HG03064 (cell line): ENCODE measurements around the gene PREB.

Experiments used
- ATAC-seq: cut with Tn5 transposase; IDR thresholded peaks from one replicate; pipeline ENCODE4 v1.9.1; 2021; ENCODE audit warnings: low read depth; ENCODE audit not compliant: unreplicated experiment

Gene PREB

DNA sequence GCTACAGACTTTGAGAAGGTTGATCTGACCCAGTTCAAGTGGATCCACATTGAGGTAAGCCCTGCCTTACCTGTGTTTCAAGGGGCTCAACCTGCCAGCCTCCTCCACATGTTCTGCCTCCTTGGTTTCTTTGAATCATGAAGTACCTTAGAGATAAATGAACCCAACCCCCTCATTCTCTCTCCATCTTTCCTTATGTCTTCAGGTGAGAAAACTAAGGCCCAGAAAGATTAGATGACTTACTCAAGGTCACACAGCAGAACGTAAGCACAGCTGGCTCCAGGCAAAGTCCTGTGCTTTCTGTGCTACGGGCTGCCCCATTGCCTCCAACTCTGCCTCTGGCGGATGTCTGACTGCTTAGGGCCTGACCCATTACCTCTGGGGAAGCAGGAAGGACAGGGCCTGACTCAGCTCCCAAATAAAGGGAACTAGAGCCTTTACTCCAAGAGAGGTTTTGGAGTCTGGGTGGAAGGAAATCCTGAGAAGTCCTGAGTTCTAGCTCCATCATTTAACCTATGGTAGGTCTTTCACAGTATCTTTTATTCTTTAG, 37.6 kb downstream of the PREB start:
- ATAC-seq, result no peak

DNA sequence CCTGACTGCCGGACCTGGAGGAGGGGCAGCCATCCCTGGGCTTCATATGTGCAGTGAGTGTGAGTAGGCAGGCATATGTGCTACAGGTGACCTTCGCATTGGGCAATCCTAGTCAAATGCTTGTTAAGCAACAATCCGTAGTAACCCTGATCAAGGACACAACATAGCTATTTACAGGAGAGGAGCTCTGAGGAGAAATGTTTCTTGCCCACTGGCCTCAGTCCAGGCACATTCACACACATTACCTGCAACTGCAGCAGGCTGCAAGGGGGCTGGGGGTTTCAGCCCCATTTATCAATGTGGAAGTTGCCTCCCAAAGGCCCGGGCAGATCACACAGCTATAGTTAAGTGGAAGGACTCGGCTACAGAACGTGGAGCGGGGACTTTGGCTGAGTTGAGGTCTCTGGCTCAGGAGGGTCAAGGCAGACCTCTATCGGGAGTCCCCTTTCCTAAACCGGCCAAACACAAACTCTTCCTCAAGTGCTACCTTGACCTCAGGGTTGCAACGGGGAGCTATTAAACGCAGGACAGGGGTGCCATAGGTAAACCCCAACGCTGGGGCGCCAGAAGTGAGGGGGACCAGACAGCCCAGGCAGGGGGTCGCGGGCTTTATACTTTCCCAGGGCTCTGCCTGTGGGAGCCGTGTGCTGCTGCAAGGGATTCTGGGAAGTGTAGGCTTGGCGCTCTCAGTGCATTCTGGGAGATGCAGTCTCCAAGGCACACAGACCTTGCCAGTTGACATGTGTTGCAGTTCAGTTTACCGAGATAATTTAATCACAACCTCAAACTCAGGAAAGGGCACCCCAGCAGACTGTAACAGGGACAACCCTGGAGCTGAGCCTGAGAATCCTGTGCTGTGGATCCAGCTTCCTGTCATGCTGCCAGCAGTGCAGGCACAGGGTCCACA, 38.4 kb downstream of the PREB start:
- ATAC-seq, result no peak

DNA sequence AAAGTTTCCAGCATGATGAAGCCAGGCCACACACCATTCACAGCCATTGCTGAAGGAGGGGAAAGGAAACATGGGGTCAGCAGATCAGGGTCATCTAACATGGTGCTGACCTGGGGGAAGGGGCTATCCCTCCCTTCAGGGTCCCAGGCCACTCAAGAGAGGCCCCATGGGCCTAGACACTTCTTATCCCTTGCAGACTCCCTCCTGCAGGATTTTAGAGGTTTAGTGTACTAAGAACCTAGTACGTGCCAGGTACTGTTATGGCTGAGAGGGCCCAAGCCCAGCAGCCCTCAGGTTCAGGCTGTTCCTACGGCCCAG, 39.0 kb downstream of the PREB start:
- ATAC-seq, result no peak

DNA sequence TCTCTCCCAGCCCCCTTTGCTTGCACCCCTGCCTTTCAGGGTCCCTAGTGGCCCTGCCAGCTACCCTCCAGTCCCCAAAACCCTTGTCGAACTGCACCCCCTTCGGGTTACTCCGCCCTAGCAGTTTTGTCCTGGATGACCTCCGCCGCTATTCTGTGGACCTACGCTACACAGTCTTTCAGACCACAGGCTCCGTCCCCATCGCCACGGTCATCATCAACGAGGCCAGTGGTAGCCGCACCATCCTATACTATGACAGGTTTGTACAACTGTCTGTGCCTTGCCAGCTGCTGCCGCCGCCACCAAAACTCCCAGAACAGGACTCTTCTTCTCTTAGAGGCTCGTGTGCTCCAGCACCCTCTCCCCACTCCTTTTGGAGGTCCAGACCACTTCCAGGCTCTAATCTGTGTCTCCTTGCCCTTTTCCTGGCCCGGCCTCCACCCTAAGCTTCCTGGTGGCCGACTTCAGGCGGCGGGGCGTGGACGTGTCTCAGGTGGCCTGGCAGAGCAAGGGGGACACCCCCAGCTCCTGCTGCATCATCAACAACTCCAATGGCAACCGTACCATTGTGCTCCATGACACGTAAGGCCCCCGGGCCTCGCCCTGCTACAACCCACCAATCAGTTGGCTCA, 40.0 kb downstream of the PREB start:
- ATAC-seq, result no peak

DNA sequence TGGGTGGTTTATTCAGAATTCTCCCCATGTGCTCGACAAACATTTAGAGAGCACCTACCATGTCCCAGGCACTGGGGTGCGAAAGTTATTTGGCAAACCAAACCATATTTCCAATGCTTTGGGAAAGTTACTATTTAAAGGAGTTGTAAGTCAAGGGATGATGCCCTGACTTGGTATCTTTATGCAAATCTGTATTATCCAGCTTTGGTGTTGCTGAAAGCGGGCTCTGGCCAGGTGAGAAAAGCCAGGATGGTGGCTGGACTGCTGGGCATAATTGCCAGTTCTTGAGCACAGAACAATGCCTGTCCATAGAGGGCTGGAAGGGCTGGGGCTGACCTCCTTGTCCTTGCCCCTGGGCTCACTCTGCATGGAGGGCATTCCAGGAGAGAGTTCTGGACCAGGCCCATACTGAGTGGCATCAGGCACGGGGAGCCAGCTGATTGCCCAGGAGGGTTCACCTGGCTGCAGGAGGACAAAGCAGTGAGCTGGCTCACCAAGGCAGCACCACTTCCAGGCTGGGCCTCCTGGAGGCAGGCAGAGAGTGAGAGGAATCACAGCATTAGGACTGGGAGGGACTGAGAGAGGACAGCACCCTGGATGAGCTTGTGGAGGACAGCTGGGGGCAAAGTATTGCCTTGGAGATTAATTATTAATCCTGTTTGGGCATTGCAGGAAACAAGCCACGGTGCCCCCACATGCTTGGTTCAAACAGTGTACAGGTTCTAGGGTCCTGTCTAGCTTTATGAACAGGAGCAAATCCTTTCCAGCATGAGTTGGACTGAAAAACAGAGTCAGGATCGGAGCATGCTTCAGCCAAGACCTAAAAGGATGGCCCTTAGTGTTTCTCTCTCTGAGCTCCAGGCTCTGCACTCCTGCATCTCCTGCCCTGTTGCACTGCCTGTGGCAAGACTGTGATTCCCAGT, 40.7 kb downstream of the PREB start:
- ATAC-seq, result no peak

DNA sequence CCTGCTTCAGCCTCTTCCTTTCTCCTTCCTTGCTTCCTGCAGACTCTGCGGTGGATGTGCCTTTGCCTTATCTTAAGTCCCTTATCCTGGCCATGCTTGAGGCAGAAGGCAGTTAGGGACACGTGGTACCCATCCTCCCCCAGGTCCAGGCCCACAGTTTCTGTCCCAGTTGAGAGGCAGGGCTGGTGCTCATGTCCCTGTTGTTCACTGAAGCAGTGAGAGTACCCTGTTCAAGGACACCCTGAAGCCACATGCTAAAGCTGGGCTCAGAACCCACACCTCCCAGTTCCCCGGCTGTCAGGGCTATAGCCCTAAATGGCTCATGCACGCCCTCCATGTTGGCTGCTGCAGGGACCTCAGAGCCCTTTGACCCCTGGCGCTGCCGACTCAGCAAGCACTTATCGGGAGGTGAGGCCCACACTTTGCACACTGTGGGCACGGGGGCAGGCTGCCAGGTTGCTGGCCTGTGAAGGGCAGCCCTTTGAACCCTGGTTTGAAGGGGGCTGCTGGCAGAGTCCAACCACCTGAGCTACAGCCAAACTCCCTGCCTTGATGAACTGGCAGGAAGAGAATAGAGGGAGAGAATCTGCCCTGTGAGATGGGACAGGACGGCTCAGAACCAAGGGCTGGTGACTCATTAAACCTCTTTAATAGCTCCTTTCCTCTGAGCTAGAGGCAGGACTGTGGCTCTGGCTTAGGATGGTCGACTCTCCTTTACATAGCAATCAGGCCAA, 41.6 kb downstream of the PREB start:
- no peak for ATAC-seq

DNA sequence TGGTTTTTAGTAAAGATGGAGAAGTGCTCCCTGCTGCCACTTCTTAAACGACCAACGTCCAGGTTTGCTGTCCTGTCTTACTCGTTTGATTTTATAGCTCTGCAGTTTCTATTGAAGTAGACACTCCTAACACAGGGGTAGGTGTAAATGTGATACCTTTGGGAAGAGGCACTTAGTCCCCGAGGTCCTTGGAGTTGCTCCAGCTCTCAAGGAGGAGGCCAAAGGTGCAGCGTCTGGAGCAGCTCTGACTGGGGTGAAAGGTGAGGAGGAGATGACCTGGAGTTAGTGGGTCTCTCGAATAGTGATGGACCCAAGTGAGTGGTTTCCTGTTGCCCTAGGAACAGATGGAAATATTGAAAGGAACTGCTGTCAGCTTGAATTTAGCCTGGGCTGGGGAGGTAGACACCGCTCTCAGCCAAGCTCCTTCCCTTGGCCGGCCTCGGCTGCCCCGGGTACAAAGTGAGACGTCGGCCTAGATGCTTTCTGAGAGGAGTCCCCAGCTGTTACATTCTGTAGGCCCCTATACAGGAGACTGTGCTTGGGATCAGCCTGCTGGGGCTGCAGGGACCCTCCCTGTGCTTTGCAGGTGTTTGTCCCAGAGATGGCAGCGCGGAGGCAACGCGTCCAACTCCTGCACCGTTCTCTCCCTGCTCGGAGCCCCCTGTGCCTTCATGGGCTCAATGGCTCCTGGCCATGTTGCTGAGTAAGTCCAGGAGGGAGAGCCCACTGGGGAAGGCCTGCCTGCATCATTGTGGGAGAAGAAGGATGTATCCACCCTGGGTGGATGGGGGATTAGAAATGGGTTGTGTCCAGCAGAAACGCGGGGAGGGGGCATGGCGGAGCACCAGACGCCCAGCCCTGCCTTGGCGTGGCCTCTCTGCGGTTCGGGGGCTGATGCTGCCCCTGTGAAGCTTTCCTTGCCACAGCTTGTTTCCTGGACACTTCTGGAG, 42.4 kb downstream of the PREB start:
- ATAC-seq, result no peak

DNA sequence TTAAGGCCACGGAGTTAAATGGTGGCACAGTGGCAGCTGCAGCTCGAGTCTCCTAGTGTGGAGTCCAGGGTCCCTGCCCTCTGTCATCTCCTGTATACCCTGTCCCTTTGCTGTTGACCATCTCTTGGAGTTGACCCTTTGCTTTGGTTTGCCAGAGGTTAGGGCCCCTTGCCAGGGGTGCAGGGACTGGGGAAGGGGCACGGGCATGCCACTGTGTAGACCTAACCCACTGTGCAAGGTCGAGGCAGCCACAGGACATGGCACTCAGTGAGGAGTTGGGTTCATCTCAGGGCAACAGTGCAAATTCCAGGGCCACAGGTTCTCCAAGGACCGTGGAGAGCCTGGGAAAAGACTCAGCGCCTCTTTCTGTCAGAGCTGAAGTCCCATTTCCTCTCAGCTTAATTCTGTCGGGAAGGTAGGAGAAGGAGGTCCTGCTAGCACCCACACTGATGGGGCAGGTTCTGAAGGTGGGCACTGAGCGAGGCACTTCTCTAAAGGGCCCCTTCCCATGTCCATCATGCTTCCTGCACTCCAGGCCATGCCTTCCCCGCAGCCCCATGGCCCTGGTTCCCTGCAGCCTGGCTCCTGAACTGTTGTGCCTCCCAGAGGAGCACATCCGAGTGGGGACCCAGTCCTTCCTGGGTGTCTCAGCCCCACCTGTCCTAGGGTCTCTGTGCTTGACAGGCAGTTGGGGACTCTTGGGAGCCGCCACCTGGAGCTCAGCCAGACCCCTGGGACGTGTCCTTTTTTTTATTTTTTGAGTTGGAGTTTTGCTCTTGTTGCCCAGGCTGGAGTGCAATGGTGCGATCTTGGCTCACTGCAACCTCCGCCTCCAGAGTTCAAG, 45.1 kb downstream of the PREB start:
- no peak for ATAC-seq

DNA sequence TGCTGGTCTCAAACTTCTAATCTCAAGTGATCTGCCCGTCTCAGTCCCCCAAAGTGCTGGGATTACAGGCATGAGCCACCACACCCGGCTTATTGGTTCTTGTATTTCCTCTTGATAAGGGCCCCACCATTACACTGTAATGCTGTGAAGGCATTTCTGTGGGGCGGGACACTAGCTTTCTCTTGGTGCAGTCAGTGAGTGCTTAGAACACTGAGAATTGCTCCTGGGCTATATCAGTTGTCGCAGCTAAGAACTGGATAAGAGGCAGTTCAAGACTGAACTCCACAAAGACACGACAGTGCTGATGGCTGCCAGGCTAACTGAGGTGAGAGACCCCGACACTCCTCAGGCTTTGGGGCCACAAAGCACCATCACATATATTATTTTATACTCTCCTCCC, 45.8 kb downstream of the PREB start:
- ATAC-seq, result no peak

DNA sequence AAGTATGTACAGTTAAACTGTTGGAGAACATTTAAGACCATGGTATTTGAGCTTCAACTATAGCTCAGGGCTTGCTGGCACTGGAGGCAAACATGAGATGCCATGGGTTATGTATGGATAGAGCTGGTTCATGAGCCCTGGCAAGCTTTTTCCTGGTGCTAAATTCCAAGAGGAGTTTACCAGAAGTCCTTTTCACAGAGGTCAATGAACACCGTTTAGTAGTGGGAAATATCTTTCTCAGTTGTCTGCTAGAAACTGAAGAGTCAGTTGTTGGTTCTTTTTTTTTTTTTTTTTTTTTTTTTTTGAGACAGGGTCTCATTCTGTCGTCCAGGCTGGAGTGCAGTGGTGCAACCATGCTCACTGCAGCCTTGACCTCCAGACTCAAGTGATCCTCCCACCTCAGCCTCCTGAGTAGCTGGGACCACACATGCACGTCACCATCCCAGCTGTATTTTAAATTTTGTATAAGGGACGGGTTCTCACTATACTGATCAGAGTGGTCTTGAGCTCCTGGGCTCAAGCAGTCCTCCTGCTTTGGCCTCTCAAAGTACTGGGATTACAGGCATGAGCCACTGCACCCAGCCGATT, 46.5 kb downstream of the PREB start:
- ATAC-seq, result no peak

DNA sequence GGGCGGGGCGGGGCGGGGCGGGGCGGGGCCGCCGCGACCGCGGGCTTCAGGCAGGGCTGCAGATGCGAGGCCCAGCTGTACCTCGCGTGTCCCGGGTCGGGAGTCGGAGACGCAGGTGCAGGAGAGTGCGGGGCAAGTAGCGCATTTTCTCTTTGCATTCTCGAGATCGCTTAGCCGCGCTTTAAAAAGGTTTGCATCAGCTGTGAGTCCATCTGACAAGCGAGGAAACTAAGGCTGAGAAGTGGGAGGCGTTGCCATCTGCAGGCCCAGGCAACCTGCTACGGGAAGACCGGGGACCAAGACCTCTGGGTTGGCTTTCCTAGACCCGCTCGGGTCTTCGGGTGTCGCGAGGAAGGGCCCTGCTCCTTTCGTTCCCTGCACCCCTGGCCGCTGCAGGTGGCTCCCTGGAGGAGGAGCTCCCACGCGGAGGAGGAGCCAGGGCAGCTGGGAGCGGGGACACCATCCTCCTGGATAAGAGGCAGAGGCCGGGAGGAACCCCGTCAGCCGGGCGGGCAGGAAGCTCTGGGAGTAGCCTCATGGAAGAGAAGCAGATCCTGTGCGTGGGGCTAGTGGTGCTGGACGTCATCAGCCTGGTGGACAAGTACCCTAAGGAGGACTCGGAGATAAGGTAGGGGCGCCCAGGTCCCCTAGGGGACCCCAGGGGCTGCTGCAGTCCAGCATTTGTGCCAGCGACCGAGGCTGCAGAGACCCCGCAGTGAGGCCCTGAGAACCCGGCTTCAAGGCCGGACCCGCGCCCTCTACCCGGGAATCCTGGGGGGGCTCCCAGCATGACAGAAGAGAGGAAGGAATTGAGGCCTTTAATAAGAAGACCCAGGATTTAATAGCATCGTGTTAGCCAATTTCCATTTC, 47.5 kb downstream of the PREB start, which contains the start of gene KHK:
TSS of gene KHK (plus strand) at position 49 of the 870 bp plus-strand sequence. CDS start at position 537, 488 bp downstream.
- ATAC-seq, result peak; percentile 4

DNA sequence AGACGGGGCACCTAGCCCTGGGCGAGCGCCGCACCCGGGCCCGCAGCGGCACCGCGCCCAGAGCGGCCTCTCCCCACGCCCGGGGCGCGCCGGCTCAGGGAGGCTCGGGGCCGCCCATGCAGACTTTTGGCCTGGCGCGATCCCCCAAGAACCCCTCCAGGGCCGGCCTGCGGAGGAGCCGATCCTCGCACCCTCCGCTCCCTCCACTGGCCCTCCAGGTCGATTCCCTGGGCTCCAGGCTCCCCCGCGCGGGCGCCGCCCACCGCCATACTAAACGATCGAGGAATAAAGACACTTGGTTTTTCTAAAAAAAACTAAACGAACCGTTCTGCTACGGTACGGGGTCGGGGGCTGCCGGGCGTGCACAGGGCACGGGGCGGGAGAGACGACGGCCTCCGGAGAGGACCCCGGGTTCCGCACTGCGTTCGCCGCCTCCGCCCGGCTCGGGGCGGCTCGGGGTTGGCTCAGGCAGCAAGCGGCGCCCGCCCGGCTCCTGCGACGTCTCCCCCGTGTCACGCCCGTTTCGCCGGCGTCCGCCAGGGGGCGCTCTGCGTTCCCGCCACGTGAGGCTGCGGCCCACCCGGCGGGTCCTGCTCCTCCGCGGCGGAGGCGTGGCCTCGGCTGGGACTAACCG, 48.2 kb downstream of the PREB start:
- ATAC-seq, result peak; percentile 61

DNA sequence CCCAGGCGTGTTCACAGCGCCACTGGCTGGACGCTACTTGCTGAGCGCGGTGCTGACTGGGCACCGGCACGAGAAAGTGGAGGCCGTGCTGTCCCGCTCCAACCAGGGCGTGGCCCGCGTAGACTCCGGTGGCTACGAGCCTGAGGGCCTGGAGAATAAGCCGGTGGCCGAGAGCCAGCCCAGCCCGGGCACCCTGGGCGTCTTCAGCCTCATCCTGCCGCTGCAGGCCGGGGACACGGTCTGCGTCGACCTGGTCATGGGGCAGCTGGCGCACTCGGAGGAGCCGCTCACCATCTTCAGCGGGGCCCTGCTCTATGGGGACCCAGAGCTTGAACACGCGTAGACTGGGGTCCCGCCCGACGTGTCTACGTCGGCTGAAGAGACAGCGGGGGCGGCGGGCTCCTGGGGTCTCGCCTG, 48.8 kb downstream of the PREB start:
- ATAC-seq, result peak; percentile 6

DNA sequence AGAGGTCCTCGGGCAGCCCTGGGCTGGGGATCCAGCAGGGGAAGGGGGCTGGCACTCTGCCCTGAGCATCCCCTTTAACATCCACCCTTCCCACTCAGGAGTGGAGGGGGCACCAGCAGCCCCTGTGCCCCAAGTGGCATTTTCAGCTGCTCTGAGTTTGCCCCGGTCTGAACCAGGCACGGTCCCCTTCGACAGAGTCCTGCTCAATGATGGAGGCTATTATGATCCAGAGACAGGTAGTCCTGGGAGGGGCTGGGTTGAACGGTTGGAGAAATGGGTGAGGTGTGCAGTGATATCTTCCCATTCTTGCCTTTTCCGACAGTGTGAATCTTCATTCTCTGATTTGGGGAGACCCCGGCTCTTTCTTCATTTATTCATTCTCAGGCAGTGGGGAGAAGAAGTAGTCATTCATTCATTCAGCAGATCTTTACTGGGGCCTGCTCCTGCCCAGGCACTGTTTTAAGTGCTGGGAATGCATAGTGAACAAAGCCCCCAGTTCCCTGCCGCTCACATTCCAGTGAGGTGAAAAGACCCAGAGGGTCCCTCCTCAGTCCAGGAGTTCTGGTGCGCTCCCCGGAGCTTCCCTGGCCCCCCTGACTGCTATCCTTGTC, 49.3 kb downstream of the PREB start:
- no peak for ATAC-seq

DNA sequence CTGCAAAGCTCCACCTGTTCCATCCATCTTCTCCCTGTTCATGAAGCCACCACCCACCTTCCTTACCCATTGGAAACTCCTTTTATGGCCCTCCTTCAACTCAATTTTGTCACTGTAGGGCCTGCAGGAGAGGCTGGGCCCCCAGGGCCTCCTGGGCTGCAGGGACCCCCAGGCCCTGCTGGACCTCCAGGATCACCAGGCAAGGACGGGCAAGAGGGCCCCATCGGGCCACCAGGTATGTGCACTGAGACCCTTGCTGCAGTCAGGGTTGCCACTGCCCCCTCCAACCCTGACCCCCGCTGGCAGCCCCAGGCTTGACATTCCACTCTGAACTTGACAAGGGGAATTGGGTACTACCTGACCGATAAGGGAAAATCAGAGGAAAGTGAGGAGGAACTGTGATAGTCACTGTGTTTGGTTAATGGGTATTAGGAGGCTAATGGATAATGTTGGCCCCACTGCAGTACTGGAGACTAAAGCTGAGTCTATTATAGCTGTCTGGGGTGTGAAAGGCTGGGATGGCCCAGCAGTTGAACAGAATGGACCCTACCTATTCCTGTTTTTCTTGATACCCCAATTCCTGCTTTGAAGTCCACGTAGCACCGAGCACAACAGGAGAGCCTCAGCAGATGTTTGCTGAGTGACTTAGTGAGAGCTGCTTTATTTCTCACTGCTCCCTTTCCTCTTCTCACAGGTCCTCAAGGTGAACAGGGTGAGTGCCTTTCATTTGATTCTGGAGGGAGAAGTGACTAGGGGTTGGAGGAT, 50.0 kb downstream of the PREB start:
- ATAC-seq, result no peak
